HG03442 (cell line): ENCODE measurements around the gene CDKN2AIPNL.
A peak's percentile ranks its signal among the peaks of the same experiment; 100 is the strongest.
"Not testable (repeated sequence)": the region's sequence is repeated elsewhere in the genome, so short reads cannot be mapped to it uniquely, and the experiment has no call there.

ENCODE experiments used
- ATAC-seq: cut with Tn5 transposase; IDR thresholded peaks from one replicate; pipeline ENCODE4 v1.9.1; 2021; ENCODE audit warnings: mild to moderate bottlenecking, moderate library complexity; ENCODE audit not compliant: unreplicated experiment

The CDKN2AIPNL gene

DNA sequence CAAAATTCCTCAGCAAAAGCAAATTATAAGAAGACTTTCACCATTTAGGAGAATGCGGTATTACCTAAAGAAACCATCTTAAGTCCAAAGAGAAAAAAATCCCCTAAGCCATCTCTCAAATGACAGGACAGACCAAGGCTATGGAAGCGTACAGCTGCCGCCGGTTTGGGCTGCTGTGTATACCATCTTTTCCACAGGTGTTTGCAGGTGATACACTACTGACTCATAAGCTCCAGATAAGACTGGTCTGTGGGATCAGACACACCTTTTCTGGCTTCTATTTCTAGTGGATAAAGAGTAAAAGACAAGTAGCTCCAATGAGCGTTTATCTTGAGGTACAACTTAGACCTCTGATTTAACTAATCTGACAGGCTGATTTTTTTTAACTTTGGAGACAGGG lies 7.7 kb downstream of the CDKN2AIPNL start:
- ATAC-seq: no peak

GRCh38 chr5:134398609-134399155 lies 13.0 kb downstream of the CDKN2AIPNL start:
- ATAC-seq: no peak

GRCh38 chr5:134397196-134397595 lies 14.5 kb downstream of the CDKN2AIPNL start:
- no peak for ATAC-seq

GRCh38 chr5:134396274-134396673 lies 15.4 kb downstream of the CDKN2AIPNL start:
- no peak for ATAC-seq

- no peak for ATAC-seq
These were observed 16.7 kb downstream of the CDKN2AIPNL start for GRCh38 chr5:134394932-134395331.

DNA sequence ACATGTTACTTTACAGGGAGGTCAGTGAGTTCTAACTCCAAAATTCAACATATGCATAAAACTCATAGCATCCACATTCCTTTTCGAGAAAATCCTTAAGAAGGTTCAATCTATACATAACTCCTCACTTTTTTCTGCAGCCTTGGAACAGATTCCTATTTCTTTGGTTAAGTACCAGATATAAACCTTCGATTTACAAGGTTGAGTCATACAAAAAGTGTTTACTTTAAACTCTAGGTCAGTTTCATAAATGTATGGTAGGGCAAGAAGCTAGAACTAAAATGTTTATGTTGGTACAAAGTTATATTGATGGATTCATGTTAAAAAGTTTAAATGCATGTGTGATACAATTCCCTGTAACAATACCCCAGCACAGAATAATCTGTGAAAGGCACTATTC lies 19.4 kb downstream of the CDKN2AIPNL start:
- no peak for ATAC-seq

- ATAC-seq: no peak
These were observed 24.2 kb downstream of the CDKN2AIPNL start for GRCh38 chr5:134387443-134387842.

DNA sequence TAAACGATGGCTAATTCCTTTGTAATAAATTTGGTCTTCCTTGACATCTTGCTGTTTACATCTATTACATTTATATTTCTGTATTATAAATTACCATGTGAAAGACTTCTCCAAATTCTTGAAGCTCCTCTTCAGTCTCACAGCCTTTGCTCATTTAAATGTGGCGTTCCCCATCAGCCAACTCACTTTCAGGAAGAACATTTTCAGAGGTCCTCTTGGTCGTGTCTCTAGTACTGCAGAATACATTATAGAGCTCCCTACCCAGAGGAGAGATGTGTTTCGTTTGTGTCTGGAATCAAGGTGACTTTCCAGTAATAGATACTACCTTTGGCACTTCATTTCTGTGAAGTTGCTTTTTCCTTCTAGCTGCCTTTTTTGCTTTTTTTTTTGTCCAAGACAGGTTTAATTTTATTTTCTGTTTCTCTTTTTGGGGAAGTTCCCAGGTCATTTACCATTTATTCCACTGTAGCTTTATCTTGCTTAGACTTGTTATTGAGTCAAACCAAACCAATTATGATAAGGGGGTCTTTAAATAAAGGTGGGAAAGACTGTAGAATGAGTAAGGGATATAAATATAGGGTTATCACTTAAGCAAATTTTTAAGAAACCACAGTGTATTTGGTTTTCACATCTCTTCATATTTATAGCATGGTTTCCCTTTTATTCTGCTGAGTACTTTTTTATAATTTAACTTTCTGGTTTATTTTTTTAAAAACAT lies 27.5 kb downstream of the CDKN2AIPNL start:
- no peak for ATAC-seq

GRCh38 chr5:134382204-134382603 lies 29.5 kb downstream of the CDKN2AIPNL start:
- ATAC-seq: not testable (repeated sequence)

DNA sequence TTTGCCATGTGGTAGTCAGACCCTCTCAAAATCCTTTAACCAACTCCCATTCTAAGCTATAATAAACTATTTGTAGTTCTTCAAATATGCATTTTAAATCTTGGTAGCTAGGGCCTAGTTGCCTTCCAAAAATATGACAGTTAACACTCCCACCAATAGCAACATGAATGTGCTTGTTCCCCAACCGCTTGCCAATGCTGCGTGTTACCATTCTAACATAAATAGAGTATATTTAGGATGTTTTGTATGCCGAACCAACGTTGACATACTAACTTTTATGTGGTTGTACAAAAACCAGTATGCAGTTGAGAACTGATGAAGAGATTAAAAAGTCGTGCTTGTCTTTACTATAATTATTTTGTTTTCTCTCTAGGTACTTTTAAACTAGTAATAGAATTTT lies 31.3 kb downstream of the CDKN2AIPNL start:
- ATAC-seq: no peak

DNA sequence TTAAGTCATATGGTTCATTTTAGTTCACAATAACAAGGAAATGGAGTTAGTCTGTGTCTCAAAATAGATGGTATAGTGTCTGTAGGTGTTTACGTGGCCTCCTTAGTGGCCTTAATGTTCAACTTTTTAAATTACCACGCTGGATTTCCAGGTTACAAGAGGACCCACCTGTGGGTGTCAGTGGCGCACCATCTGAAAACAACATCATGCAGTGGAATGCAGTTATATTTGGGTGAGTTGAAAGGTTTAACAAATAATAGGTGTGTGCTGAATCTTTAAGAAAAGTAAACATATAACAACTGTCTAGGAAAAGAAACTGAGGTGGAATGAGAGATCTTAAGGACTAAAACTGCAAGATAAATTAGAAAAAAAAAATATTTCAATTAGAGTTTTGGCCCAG lies 37.4 kb downstream of the CDKN2AIPNL start:
- ATAC-seq: no peak

- ATAC-seq: not testable (repeated sequence)
These were observed 38.0 kb downstream of the CDKN2AIPNL start for GRCh38 chr5:134373633-134374032.

- ATAC-seq: no peak
These were observed 39.8 kb downstream of the CDKN2AIPNL start for GRCh38 chr5:134371834-134372340.

- ATAC-seq: peak; percentile 66
These were observed 40.5 kb downstream of the CDKN2AIPNL start, which contains the start of gene UBE2B for GRCh38 chr5:134370871-134371833. UBE2B (plus strand) TSS chr5:134371569; CDS start chr5:134371596, 27 bp downstream.

- peak; percentile 7 for ATAC-seq
These were observed 41.3 kb downstream of the CDKN2AIPNL start for GRCh38 chr5:134370311-134370870.

DNA sequence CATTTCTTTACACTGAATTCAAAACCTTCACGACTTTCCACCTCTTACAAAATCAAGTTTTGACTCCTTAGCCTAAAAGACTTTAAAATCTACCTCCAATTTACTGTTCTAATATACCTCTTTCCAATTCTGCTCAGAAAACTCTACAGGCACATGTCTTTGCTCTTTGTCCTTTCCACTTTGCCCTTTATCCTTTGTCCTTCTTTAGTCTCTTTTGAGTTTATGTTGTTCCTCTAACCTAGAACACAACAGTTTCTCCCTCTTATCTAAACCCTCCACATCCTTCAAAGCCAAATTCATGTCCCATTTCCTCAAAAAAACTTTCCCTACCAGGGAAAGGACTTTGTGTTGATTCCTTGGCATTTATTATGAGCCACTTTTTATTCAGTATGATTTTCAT lies 46.1 kb downstream of the CDKN2AIPNL start:
- no peak for ATAC-seq

GRCh38 chr5:134355681-134356080 lies 56.0 kb downstream of the CDKN2AIPNL start:
- ATAC-seq: no peak
